22Rv1 (cell line): ENCODE results near the gene IL20.

ENCODE experiments used
- ZFX ChIP-seq: fragments of 450-650 bp; IDR thresholded peaks from 2 replicates; pipeline ENCODE4 v1.6.1; 2017; ENCODE audit warnings: antibody characterized with exemption, borderline replicate concordance
- TF ChIP-seq, protein P1 (sequence below): fragments of 450-650 bp; IDR thresholded peaks from 2 replicates; pipeline ENCODE4 v1.5.1; 2017; ENCODE audit warnings: mild to moderate bottlenecking

DNA sequence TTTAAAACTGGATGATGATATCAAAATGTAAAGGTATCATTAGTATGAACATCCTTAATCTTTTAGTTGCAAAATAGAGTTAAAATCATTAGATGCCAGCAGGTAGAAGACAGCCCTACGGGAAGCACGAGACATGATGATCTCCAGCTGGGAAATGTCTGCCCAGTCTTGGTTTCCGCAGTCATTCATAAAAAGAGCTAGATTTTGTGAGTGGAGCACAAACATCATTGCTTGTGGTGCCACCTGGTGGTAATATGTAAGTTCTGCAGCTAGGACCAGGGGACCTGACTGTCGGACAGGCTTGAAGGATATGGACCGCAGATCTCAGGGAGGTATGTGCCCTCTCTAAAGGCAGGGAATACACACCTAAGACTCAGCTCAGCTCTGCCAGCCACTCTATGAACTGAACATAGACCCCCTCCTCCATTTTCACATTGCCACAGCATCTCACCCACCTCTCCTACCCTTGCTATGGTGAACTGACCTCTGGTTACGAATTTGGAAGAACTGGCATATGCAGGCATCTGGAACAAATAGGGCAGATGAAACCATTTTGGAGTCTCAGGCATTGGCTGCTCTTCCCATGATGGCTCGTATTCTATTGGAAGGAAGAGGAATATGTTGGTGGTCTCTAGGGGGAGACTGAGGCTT is 47.1 kb downstream of the IL20 start:
- TF ChIP-seq, protein P1, sequence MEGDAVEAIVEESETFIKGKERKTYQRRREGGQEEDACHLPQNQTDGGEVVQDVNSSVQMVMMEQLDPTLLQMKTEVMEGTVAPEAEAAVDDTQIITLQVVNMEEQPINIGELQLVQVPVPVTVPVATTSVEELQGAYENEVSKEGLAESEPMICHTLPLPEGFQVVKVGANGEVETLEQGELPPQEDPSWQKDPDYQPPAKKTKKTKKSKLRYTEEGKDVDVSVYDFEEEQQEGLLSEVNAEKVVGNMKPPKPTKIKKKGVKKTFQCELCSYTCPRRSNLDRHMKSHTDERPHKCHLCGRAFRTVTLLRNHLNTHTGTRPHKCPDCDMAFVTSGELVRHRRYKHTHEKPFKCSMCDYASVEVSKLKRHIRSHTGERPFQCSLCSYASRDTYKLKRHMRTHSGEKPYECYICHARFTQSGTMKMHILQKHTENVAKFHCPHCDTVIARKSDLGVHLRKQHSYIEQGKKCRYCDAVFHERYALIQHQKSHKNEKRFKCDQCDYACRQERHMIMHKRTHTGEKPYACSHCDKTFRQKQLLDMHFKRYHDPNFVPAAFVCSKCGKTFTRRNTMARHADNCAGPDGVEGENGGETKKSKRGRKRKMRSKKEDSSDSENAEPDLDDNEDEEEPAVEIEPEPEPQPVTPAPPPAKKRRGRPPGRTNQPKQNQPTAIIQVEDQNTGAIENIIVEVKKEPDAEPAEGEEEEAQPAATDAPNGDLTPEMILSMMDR = peak; percentile 94
- no peak for TF ChIP-seq ZFX
